SK-N-SH (cell line): ENCODE results near the gene PHF21A. TPM values are rescaled to one million over a fixed set of nuclear protein-coding genes. Genes with fewer than 3 reads are reported as not detected.

ENCODE experiments used
- CTCF ChIA-PET: fragments of 300-600, 350-600 bp; formaldehyde crosslinking; extraction: SDS; loops from one replicate; lab custom pipeline; 2021; lab: Yijun Ruan, JAX
- POLR2A ChIA-PET: fragments of 350-600 bp; sonication (Branson Sonifier 250); formaldehyde crosslinking; extraction: SDS; loops from one replicate; lab custom pipeline; 2020; ENCODE audit warnings: antibody characterized with exemption, inconsistent platforms; lab: Yijun Ruan, JAX
- DNase-seq: peaks from one replicate; pipeline ENCODE4 v3.0.0; 2012
- H2AFZ ChIP-seq: fragments of 200-600 bp; sonication (generic); 2 replicates; pipeline ENCODE4 v1.8.1; 2016; ENCODE audit warnings: antibody characterized with exemption, mild to moderate bottlenecking, low read depth
- H3F3A ChIP-seq: fragments of 200-600 bp; sonication (generic); replicated peaks from 2 replicates; pipeline ENCODE3; 2016; ENCODE audit warnings: antibody characterized with exemption, mild to moderate bottlenecking; ENCODE audit not compliant: insufficient read depth
- H3K27ac ChIP-seq, 2 experiments: fragments of 200-500 bp in 1 of 2; fragments of 200-600 bp in 1 of 2; sonication (Bioruptor generic) in 1 of 2; sonication (generic), shearing (Covaris generic) in 1 of 2; 2 replicates each; pipeline versions ENCODE4 v1.5.1 to v1.6.1; 2014 to 2016; ENCODE audit warnings: low read depth in 2 of 2, inconsistent platforms in 1 of 2, low read length in 1 of 2, mild to moderate bottlenecking in 1 of 2, mixed read lengths in 1 of 2
- H3K27me3 ChIP-seq: fragments of 200-600 bp; sonication (generic), shearing (Covaris generic); 2 replicates; pipeline ENCODE4 v1.6.1; 2016; ENCODE audit warnings: mixed run types; ENCODE audit not compliant: insufficient read depth
- H3K36me3 ChIP-seq, 2 experiments: fragments of 200-500 bp in 1 of 2; fragments of 200-600 bp in 1 of 2; sonication (Bioruptor generic) in 1 of 2; sonication (generic) in 1 of 2; replicated peaks in 1 of 2; 2 replicates each; pipeline versions ENCODE3 to v1.5.1; 2014 to 2016; ENCODE audit warnings: low read length in 1 of 2, mild to moderate bottlenecking in 1 of 2; ENCODE audit not compliant: insufficient read depth in 2 of 2, control insufficient read depth in 1 of 2
- H3K4me1 ChIP-seq, 2 experiments: fragments of 200-500 bp in 1 of 2; fragments of 200-600 bp in 1 of 2; sonication (Bioruptor generic) in 1 of 2; sonication (generic), shearing (Covaris generic) in 1 of 2; 2 replicates each; pipeline versions ENCODE4 v1.5.1 to v1.6.1; 2014 to 2016; ENCODE audit warnings: low read depth in 1 of 2, low read length in 1 of 2, mixed run types in 1 of 2; ENCODE audit not compliant: insufficient read depth in 2 of 2, control insufficient read depth in 1 of 2
- H3K4me2 ChIP-seq: fragments of 200-600 bp; sonication (generic), shearing (Covaris generic); 2 replicates; pipeline ENCODE4 v1.6.1; 2017; ENCODE audit warnings: mixed run types
- H3K4me3 ChIP-seq, 2 experiments: fragments of 200-500 bp in 1 of 2; fragments of 200-600 bp in 1 of 2; sonication (Bioruptor generic) in 1 of 2; sonication (generic), shearing (Covaris generic) in 1 of 2; 2 replicates each; pipeline versions ENCODE4 v1.5.1 to v1.8.1; 2014 to 2016; ENCODE audit warnings: low read depth in 2 of 2, inconsistent platforms in 1 of 2, low read length in 1 of 2, mild to moderate bottlenecking in 1 of 2, mixed read lengths in 1 of 2, moderate library complexity in 1 of 2
- H3K79me2 ChIP-seq: fragments of 200-600 bp; sonication (generic); 2 replicates; pipeline ENCODE4 v1.8.1; 2017; ENCODE audit warnings: mild to moderate bottlenecking; ENCODE audit not compliant: insufficient read depth
- H3K9ac ChIP-seq: fragments of 200-600 bp; sonication (generic); 2 replicates; pipeline ENCODE4 v1.6.1; 2017; ENCODE audit warnings: mixed run types
- H3K9me2 ChIP-seq: fragments of 200-600 bp; sonication (generic); 2 replicates; pipeline ENCODE4 v1.6.1; 2017; ENCODE audit warnings: mixed run types
- H3K9me3 ChIP-seq: fragments of 200-600 bp; sonication (generic); 2 replicates; pipeline ENCODE4 v1.6.1; 2017; ENCODE audit warnings: mixed run types, mild to moderate bottlenecking, moderate library complexity
- H4K20me1 ChIP-seq: fragments of 200-600 bp; sonication (generic); 2 replicates; pipeline ENCODE4 v1.6.1; 2017; ENCODE audit warnings: mild to moderate bottlenecking, mixed run types; ENCODE audit not compliant: insufficient read depth
- ELF1 ChIP-seq: IDR thresholded peaks from 2 replicates; pipeline ENCODE4 v1.4.0; 2012
- FOXM1 ChIP-seq: IDR thresholded peaks from 2 replicates; pipeline ENCODE4 v1.4.0; 2012; ENCODE audit warnings: low read depth, mild to moderate bottlenecking
- GABPA ChIP-seq: IDR thresholded peaks from 2 replicates; pipeline ENCODE4 v1.4.0; 2012; ENCODE audit warnings: low read depth, mild to moderate bottlenecking
- GATA2 ChIP-seq: sonication (generic); formaldehyde crosslinking; IDR thresholded peaks from 2 replicates; pipeline ENCODE4 v1.5.0; 2020; ENCODE audit warnings: mild to moderate bottlenecking, missing genetic modification reagents
- MXI1 ChIP-seq: IDR thresholded peaks from 2 replicates; pipeline ENCODE4 v1.6.1; 2012; ENCODE audit warnings: mild to moderate bottlenecking, low read depth, low read length, improper control_type of control experiment
- NFIC ChIP-seq: IDR thresholded peaks from 2 replicates; pipeline ENCODE4 v1.4.0; 2012; ENCODE audit warnings: borderline replicate concordance
- NRF1 ChIP-seq: IDR thresholded peaks from 2 replicates; pipeline ENCODE4 v1.6.1; 2012; ENCODE audit warnings: low read depth, mild to moderate bottlenecking, low read length
- POLR2AphosphoS5 ChIP-seq: IDR thresholded peaks from 2 replicates; pipeline ENCODE4 v1.6.1; 2012; ENCODE audit warnings: low read depth, low read length
- RAD21 ChIP-seq: IDR thresholded peaks from 2 replicates; pipeline ENCODE4 v1.6.1; 2012; ENCODE audit warnings: mild to moderate bottlenecking, low read length
- RCOR1 ChIP-seq: fragments of 150-350 bp; IDR thresholded peaks from 2 replicates; pipeline ENCODE4 v1.6.1; 2017; ENCODE audit warnings: antibody characterized with exemption, low read length
- RFX5 ChIP-seq: IDR thresholded peaks from 2 replicates; pipeline ENCODE4 v1.6.1; 2012; ENCODE audit warnings: mild to moderate bottlenecking, improper control_type of control experiment, low read length
- RXRA ChIP-seq: IDR thresholded peaks from 2 replicates; pipeline ENCODE4 v1.4.0; 2012; ENCODE audit warnings: low read depth, mild to moderate bottlenecking, borderline replicate concordance
- SIN3A ChIP-seq: IDR thresholded peaks from 2 replicates; pipeline ENCODE4 v1.6.1; 2012; ENCODE audit warnings: low read depth, mild to moderate bottlenecking, low read length, moderate library complexity, borderline replicate concordance
- TAF1 ChIP-seq: IDR thresholded peaks from 2 replicates; pipeline ENCODE4 v1.6.1; 2012; ENCODE audit warnings: low read depth, mild to moderate bottlenecking, low read length, moderate library complexity, borderline replicate concordance
- TCF12 ChIP-seq: IDR thresholded peaks from 2 replicates; pipeline ENCODE4 v1.4.0; 2012
- TEAD4 ChIP-seq: IDR thresholded peaks from 2 replicates; pipeline ENCODE4 v1.4.0; 2012; ENCODE audit warnings: mild to moderate bottlenecking, borderline replicate concordance; ENCODE audit not compliant: insufficient read depth
- WGBS: methylation state at CpG from one replicate; pipeline ENCODE4 v1.1.6; 2017; ENCODE audit warnings: low lambda C conversion rate; 5-methylcytosine and 5-hydroxymethylcytosine counted together
- polyA plus RNA-seq, 3 experiments: library from polyadenylated mRNA; depleted of rRNA; stranded (reverse); fragments of >200 nt; gene quantifications; 2 replicates each; pipeline ENCODE4 v1.2.3, GENCODE V29; 2012
- TF ChIP-seq, protein P1 (sequence below): IDR thresholded peaks from 2 replicates; pipeline ENCODE4 v1.4.0; 2012; ENCODE audit warnings: low read depth, borderline replicate concordance
- TF ChIP-seq, protein P2 (sequence below): IDR thresholded peaks from 2 replicates; pipeline ENCODE4 v1.6.1; 2012; ENCODE audit warnings: mild to moderate bottlenecking, low read depth, low read length, moderate library complexity
- TF ChIP-seq, protein P3 (sequence below): fragments of 150-350 bp; IDR thresholded peaks from 2 replicates; pipeline ENCODE4 v1.6.1; 2017; ENCODE audit warnings: antibody characterized with exemption, low read length, low read depth, borderline replicate concordance
- TF ChIP-seq, protein P4 (sequence below): fragments of 150-350 bp; IDR thresholded peaks from 2 replicates; pipeline ENCODE4 v1.6.1; 2016; ENCODE audit warnings: mild to moderate bottlenecking, low read depth, low read length

Gene PHF21A
- polyA plus RNA-seq, 1 of the 3 experiments (the other 2 are of a cell fraction) = 18.8 TPM

DNA sequence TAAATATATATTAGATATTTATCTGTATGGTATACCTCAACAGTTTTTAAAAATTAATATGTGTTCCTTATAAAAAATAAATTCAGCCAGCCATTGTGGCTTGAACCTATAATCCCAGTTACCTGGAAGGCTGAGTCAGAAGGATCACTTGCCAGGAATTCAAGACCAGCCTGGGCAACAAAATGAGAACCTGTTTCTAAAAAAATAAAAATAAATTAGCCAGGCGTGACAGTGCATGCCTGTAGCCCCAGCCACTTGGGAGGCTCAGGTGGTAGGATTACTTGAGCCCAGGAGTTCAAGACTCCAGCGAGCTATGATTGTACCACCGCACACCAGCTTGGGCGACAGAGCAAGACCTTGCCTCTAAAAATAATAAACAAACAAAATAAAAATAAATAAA, 54.9 kb downstream of the PHF21A start:
- no peak overlapping the region for H2AFZ ChIP-seq
- WGBS = 92% methylated on average over 4 of the region's 4 CpGs
- no peak overlapping the region for H3K27ac ChIP-seq
- H3F3A ChIP-seq = peaks cover 3% of the 10 kb centered on the region
- no peak for DNase-seq
- H3K4me1 ChIP-seq = no peaks in the 10 kb centered on the region; a peak in 3 of 4 replicates
- H4K20me1 ChIP-seq = 0 out of 2 replicates have a peak, but pooled peaks cover 6% of the 10 kb centered on the region
- no peaks in the 10 kb centered on the region for H3K27me3 ChIP-seq
- peaks cover 29 to 36% of the 10 kb centered on the region in 2 experiments for H3K36me3 ChIP-seq
- H3K4me3 ChIP-seq = no peak overlapping the region
- H3K9me3 ChIP-seq = no peaks in the 10 kb centered on the region
- no peak overlapping the region for H3K9ac ChIP-seq
- ChIA-PET POLR2A (no interaction called here), CTCF (interaction anchor here (1.0 to 2.4 kb wide), 3 partner anchors 16 to 144 kb away, joined by 3 to 6 read pairs (median 3); no protein-coding TSS in a partner anchor)
- peaks cover 3% of the 10 kb centered on the region; the same call in 1 of the 2 replicates for H3K79me2 ChIP-seq
- H3K4me2 ChIP-seq = no peak overlapping the region
- H3K9me2 ChIP-seq = no peaks in the 10 kb centered on the region
- TF ChIP-seq, protein P1, sequence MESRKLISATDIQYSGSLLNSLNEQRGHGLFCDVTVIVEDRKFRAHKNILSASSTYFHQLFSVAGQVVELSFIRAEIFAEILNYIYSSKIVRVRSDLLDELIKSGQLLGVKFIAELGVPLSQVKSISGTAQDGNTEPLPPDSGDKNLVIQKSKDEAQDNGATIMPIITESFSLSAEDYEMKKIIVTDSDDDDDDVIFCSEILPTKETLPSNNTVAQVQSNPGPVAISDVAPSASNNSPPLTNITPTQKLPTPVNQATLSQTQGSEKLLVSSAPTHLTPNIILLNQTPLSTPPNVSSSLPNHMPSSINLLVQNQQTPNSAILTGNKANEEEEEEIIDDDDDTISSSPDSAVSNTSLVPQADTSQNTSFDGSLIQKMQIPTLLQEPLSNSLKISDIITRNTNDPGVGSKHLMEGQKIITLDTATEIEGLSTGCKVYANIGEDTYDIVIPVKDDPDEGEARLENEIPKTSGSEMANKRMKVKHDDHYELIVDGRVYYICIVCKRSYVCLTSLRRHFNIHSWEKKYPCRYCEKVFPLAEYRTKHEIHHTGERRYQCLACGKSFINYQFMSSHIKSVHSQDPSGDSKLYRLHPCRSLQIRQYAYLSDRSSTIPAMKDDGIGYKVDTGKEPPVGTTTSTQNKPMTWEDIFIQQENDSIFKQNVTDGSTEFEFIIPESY = no peak
- TF ChIP-seq POLR2AphosphoS5 = no peak
- no peak for TF ChIP-seq NRF1
- TF ChIP-seq GABPA = no peak
- TF ChIP-seq, protein P2, sequence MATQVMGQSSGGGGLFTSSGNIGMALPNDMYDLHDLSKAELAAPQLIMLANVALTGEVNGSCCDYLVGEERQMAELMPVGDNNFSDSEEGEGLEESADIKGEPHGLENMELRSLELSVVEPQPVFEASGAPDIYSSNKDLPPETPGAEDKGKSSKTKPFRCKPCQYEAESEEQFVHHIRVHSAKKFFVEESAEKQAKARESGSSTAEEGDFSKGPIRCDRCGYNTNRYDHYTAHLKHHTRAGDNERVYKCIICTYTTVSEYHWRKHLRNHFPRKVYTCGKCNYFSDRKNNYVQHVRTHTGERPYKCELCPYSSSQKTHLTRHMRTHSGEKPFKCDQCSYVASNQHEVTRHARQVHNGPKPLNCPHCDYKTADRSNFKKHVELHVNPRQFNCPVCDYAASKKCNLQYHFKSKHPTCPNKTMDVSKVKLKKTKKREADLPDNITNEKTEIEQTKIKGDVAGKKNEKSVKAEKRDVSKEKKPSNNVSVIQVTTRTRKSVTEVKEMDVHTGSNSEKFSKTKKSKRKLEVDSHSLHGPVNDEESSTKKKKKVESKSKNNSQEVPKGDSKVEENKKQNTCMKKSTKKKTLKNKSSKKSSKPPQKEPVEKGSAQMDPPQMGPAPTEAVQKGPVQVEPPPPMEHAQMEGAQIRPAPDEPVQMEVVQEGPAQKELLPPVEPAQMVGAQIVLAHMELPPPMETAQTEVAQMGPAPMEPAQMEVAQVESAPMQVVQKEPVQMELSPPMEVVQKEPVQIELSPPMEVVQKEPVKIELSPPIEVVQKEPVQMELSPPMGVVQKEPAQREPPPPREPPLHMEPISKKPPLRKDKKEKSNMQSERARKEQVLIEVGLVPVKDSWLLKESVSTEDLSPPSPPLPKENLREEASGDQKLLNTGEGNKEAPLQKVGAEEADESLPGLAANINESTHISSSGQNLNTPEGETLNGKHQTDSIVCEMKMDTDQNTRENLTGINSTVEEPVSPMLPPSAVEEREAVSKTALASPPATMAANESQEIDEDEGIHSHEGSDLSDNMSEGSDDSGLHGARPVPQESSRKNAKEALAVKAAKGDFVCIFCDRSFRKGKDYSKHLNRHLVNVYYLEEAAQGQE = no peak
- no peak for TF ChIP-seq RXRA
- no peak for TF ChIP-seq GATA2
- TF ChIP-seq NFIC = no peak
- TF ChIP-seq, protein P3, sequence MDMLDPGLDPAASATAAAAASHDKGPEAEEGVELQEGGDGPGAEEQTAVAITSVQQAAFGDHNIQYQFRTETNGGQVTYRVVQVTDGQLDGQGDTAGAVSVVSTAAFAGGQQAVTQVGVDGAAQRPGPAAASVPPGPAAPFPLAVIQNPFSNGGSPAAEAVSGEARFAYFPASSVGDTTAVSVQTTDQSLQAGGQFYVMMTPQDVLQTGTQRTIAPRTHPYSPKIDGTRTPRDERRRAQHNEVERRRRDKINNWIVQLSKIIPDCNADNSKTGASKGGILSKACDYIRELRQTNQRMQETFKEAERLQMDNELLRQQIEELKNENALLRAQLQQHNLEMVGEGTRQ = no peak

DNA sequence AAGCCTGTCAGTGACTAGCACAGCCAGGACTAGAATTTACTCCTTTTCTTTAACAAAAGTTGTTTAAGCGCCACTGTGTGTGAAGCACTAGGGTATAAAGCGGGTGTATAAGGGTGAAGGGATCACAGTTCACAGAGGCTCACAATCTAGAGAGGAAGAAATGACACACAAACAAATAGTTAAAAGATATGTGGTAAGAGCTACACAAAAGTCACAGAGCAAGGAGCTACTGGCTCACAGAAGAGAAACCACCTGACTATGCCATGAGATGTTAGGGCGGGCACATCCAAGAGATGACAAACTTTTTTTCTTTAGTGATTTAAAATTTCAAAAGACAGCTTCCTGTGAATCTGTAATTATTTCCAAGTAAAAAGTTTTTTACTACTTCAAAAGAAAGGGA, 55.6 kb downstream of the PHF21A start:
- Histone ChIP-seq H3K9me3 (no peaks in the 10 kb centered on the region), H3K4me3 (no peak overlapping the region), H3K4me1 (no peaks in the 10 kb centered on the region; a peak in 3 of 4 replicates), H2AFZ (no peak overlapping the region), H4K20me1 (no peaks in the 10 kb centered on the region), H3K9me2 (no peaks in the 10 kb centered on the region), H3F3A (peaks cover 3% of the 10 kb centered on the region), H3K27me3 (no peaks in the 10 kb centered on the region), H3K27ac (no peak overlapping the region), H3K79me2 (no peaks in the 10 kb centered on the region), H3K36me3 (peaks cover 23 to 36% of the 10 kb centered on the region in 2 experiments), H3K4me2 (no peak overlapping the region), H3K9ac (no peak overlapping the region)
- 97% methylated on average over 3 of the region's 3 CpGs for WGBS
- no peak for DNase-seq
- ChIA-PET POLR2A (no interaction called here), CTCF (interaction anchor here (1.0 kb wide), 1 partner anchor 145 kb away, joined by 3 read pairs; no protein-coding TSS in a partner anchor)
- TF ChIP-seq TAF1 = no peak
- TF ChIP-seq MXI1 = no peak
- no peak for TF ChIP-seq SIN3A
- TF ChIP-seq GATA2 = no peak
- TF ChIP-seq RAD21 = no peak
- no peak for TF ChIP-seq ELF1
- no peak for TF ChIP-seq RFX5
- no peak for TF ChIP-seq FOXM1
- TF ChIP-seq TCF12 = no peak
- no peak for TF ChIP-seq TEAD4
- TF ChIP-seq RCOR1 = no peak
- TF ChIP-seq, protein P4, sequence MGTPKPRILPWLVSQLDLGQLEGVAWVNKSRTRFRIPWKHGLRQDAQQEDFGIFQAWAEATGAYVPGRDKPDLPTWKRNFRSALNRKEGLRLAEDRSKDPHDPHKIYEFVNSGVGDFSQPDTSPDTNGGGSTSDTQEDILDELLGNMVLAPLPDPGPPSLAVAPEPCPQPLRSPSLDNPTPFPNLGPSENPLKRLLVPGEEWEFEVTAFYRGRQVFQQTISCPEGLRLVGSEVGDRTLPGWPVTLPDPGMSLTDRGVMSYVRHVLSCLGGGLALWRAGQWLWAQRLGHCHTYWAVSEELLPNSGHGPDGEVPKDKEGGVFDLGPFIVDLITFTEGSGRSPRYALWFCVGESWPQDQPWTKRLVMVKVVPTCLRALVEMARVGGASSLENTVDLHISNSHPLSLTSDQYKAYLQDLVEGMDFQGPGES = no peak
